ENCODE results near the gene ACAA2.
A peak's percentile ranks its signal among the peaks of the same experiment; 100 is the strongest.
"Not testable (repeated sequence)": the region's sequence is repeated elsewhere in the genome, so short reads cannot be mapped to it uniquely, and the experiment has no call there.

Gene ACAA2

GRCh38 chr18:49844903-49845302 is 31.6 kb upstream of the ACAA2 start:
- DNase-seq: no peak

DNA sequence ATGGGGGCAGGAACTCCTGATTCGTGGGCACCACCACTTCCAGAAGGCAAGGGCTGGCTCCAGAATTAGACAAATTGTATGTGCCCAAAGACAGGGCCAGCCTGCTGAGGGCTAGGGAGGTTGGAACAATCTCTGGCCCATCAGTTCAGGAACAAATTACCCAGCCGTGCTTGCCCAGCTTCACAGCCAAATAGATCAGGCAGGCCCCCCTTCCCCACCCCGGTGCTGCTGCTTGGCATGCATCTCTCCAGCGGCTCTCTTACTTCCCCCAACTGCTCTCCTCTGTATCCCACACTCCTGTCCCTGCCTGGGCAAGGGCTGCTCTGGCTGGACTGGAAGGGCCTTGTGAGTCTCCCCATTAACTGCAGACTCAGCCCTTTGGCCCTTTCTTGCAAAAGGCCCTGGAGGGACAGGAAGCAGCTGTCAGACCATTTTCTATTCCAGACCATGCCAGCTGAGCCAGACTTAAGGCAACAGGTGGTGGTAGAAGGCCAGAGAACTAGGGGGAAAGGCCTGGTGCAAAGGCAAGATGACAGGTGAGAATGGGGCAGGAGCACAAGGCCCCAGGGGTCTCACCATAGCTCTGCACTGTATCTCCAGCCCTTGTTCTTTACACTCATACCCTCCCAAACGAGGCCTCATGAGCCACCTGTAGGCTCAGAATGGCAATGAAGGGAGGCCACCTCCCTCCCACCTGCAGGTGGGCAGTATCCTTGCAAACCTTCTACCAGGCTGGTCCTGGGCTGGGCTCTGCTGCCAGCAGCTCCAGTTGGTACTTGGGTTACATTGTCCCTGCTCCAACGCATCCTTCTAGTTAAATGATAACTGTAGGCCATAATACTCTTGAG is 30.7 kb upstream of the ACAA2 start:
- DNase-seq: no peak

DNA sequence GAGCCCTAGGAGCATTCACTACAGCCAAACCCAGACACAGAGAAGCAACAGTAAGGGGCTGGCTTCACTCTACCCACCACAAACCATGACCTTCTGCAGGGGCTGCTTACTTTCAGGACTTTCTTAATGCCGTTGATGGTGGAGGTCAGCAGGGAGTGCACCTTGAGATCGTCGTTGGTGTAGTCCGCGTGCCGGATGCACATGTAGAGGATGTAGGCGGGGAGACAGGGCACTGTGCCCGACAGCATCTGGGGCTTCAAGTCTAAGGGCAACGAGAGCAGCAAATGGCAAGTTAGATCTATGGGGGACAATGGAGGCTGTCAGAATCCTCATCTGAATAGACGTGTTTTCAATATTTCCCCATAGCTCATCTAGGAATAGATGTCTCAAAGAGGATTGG is 29.8 kb upstream of the ACAA2 start:
- DNase-seq: no peak

DNA sequence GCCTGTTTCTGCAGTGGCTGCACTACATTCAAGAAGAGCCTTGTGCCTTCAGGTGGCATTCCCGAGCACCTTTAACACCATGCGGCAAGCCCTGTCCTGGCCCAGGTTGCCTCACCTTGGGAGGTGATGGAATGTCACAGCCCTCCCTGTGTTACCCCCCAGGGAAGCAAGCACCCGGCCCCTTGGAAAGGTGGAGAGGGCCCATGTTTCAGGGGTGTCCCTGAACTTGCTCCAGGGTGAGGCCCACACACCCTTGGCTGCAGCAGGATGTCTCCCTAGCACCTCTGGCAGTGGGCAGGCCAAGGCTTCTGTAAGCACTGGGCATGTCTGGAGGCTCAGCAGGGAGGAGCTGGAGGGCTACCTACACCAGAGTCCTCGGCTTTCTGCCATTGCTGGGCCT is 29.3 kb upstream of the ACAA2 start:
- DNase-seq: no peak

GRCh38 chr18:49841236-49842217 is 28.2 kb upstream of the ACAA2 start:
- DNase-seq: no peak

- DNase-seq: no peak
Observed at GRCh38 chr18:49839012-49839411, 25.7 kb upstream of the ACAA2 start.

DNA sequence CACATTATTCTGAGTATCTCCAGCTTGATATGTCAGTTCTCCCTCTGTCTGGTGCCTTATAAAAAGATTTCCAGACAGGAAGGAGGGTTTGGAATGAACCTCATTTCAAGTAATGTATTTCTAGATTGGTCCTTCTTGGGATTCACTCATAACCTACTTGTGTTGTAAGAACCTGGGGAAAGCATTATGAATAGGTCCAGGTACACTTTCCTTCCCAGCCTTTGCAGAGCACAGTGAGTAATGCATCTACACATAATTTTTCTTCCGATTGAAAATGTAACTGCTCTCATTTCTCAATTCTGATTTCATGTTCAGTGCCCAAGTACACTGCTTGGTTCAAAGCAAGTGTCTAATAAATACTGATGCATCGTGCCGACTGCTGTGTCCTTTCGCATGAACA is 25.0 kb upstream of the ACAA2 start:
- DNase-seq: no peak

- no peak for DNase-seq
Observed at GRCh38 chr18:49837889-49838288, 24.6 kb upstream of the ACAA2 start.

GRCh38 chr18:49837316-49837835 is 24.0 kb upstream of the ACAA2 start:
- DNase-seq: not testable (repeated sequence)

- no peak for DNase-seq
Observed at GRCh38 chr18:49835405-49835804, 22.1 kb upstream of the ACAA2 start.

DNA sequence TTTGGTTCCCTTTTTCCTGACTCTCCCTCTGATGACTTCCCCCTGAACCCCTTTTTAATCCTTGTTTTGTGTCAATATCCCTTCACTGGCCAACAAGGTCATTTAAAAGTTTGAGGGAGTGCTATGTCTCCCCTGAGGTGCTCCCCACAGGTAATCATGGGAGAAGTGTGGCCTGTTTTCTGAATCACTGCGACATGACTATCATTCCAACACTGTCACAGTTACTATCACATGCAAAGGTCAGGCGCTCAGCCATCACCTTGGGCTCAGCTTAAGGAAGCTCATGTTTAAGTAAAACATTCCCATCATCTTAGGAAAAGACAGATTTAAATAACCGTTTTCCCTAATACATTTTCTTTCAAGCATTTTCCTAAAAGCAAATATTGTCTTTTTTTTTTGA is 20.9 kb upstream of the ACAA2 start:
- no peak for DNase-seq

DNA sequence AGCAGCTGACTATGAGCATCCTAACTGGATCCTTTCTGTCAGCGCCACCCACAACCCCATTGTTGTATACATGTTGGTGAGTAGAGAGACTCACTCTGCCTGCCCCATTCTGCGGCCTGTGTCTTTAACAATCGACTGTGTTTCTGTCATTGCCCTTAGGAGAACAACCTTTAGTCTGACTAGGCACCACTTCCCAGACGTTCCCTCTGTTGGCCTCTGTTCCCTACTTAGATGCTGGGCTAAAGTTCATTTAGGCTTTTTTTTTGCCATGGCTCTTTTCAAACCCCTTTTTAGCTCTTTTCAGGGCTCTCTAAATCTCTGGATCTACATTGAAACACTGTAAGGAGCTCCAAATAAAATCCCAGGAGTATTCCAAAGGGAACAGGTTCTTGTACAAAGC is 20.5 kb upstream of the ACAA2 start:
- no peak for DNase-seq

GRCh38 chr18:49832221-49832647 is 18.9 kb upstream of the ACAA2 start:
- no peak for DNase-seq

GRCh38 chr18:49827996-49828395 is 14.7 kb upstream of the ACAA2 start:
- no peak for DNase-seq

DNA sequence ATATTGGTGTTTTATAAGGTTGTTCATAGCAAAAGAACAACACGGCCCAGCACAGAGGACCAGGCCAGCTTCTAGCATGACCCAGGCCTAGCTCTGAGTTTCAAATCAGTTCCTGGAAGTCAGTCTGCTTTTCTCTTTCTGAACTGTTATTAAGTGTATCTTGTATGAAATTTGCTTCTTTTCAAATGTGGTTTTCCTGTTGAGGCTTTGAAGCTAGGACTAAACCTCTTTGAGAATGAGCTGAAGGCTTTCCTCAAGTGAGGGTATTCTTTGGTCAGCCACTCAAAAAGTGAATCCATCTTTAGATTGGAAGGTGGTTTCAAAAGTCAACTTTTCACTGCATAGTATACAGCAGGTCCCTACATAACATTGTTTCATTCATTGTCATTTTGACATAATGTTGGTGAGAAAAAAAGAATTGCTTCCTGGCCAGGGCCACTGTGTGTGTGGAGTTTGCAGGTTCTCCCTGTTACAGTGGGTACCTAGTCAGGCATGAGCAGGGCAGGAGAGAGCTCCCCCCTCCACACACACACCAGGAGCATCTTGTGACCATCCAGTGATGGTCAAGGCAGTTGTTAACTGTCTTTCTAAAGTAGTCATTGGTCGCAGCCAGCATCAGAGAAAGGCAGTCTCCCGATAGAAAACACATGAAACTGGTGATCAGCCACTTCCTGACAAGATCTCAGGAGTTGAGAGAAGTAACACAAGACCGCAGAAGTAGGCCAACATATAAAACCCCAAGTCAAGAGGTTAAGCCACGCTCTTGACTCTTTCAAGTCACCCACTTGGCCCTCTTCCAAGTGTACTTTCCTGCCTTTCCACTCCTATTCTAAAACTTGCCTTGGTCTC is 6.7 kb upstream of the ACAA2 start:
- DNase-seq: peak in 2 of 4 experiments; percentile 3 to 14

- DNase-seq: peak in 1 of 4 experiments; percentile 8
Observed at GRCh38 chr18:49819071-49819662, 5.8 kb upstream of the ACAA2 start.

- DNase-seq: no peak
Observed at GRCh38 chr18:49817947-49818346, 4.6 kb upstream of the ACAA2 start.

GRCh38 chr18:49815927-49816326 is 2.6 kb upstream of the ACAA2 start:
- no peak for DNase-seq

DNA sequence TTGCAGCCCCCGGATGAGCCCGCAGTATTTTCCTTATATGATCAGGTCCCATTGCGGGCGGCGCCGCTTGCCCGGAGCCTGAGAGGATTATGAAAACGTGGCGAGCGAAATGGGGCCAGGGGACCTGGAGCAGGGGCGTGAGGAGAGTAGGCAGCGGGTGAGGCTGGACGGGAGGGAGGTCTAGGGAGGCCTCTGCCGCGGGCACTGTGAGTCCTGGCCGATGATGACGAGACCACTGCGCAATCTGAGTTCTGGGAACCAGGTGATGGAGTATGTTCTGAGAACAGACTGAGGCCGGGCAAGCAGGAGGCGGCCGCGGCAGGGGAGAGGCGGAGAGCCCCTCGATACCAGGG is 790 bp upstream of the ACAA2 start:
- peak in 3 of 4 experiments; percentile 35 to 45 (median 45) for DNase-seq

- peak; percentile 66 to 81 (median 77) for DNase-seq
Observed at GRCh38 chr18:49813069-49813318, 339 bp downstream of the ACAA2 start.

DNA sequence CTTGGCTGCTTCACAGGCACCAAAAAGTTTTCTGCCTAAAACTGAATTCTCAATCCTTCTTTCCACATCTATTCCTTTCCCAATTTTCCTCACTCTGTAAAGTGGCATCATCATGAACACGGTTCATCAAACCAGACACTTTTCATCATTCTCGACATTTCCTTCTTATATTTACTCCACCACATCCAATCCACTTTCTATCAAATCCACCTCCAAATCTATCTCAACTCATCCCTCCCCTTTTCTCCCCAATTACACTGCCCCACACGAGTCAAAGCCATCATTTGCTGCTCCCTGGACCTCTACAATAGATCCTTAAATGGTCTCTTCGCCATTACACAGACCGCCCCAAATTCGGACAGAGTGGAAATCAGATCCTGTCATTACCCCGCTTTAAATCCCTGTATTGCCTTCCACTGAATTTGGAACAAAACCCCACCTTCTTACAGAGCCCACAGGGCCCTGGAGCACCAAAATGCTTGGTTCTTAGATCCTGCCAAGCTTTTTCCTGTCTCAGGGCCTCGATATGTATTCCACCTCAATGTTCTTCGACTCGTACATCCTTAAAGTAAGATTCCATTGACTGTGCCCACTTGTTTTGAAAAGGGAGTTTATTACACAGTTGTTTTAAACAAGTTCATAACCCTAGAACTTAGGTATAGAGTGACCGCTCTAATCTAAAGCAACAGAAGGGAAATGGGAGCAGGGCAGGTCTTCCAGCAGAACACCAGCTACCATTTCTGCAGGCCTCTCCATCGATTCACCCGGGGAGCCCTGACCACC is 856 bp downstream of the ACAA2 start:
- no peak for DNase-seq
